Measurements from ENCODE around the gene NIBAN1.

The NIBAN1 gene

GRCh38 chr1:184988506-184988905, 14.2 kb upstream of the NIBAN1 start:
- TF ChIP-seq ZFP3 (CRISPR knock-in tag; IDR thresholded peaks at IDR 0.05) (no peak), ZNF8 (CRISPR knock-in tag; IDR thresholded peaks at IDR 0.05) (no peak), PATZ1 (CRISPR knock-in tag; IDR thresholded peaks at IDR 0.05; ENCODE audit: borderline replicate concordance) (no peak), TOX (CRISPR knock-in tag; IDR thresholded peaks at IDR 0.05; ENCODE audit: borderline replicate concordance) (no peak), RARB (CRISPR knock-in tag; IDR thresholded peaks at IDR 0.05) (no peak), BACH2 (CRISPR knock-in tag; IDR thresholded peaks at IDR 0.05; ENCODE audit: borderline replicate concordance) (no peak), OSR1 (CRISPR knock-in tag; IDR thresholded peaks at IDR 0.05) (no peak), ZFP30 (CRISPR knock-in tag; IDR thresholded peaks at IDR 0.05) (no peak), TCF4 (CRISPR knock-in tag; IDR thresholded peaks at IDR 0.05; ENCODE audit: borderline replicate concordance) (no peak), ARNTL (CRISPR knock-in tag; IDR thresholded peaks at IDR 0.05; ENCODE audit: borderline replicate concordance, low read depth) (no peak), ZC3H10 (CRISPR knock-in tag; IDR thresholded peaks at IDR 0.05) (no peak), PPARA (CRISPR knock-in tag; IDR thresholded peaks at IDR 0.05; ENCODE audit: borderline replicate concordance) (no peak), CSDC2 (CRISPR knock-in tag; IDR thresholded peaks at IDR 0.05) (no peak), CSRNP3 (CRISPR knock-in tag; IDR thresholded peaks at IDR 0.05) (no peak), ZNF565 (CRISPR knock-in tag; conservative IDR thresholded peaks at IDR 0.05; ENCODE audit: low read depth) (no peak)
- TF ChIP-seq, protein P1, sequence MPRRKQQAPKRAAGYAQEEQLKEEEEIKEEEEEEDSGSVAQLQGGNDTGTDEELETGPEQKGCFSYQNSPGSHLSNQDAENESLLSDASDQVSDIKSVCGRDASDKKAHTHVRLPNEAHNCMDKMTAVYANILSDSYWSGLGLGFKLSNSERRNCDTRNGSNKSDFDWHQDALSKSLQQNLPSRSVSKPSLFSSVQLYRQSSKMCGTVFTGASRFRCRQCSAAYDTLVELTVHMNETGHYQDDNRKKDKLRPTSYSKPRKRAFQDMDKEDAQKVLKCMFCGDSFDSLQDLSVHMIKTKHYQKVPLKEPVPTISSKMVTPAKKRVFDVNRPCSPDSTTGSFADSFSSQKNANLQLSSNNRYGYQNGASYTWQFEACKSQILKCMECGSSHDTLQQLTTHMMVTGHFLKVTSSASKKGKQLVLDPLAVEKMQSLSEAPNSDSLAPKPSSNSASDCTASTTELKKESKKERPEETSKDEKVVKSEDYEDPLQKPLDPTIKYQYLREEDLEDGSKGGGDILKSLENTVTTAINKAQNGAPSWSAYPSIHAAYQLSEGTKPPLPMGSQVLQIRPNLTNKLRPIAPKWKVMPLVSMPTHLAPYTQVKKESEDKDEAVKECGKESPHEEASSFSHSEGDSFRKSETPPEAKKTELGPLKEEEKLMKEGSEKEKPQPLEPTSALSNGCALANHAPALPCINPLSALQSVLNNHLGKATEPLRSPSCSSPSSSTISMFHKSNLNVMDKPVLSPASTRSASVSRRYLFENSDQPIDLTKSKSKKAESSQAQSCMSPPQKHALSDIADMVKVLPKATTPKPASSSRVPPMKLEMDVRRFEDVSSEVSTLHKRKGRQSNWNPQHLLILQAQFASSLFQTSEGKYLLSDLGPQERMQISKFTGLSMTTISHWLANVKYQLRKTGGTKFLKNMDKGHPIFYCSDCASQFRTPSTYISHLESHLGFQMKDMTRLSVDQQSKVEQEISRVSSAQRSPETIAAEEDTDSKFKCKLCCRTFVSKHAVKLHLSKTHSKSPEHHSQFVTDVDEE (CRISPR knock-in tag; IDR thresholded peaks at IDR 0.05), result no peak
- no peak for ATAC-seq

GRCh38 chr1:184987696-184988095, 13.4 kb upstream of the NIBAN1 start:
- ATAC-seq, result no peak
- TF ChIP-seq, protein P1 (CRISPR knock-in tag; IDR thresholded peaks at IDR 0.05), result no peak
- TF ChIP-seq GLIS3 (CRISPR knock-in tag; IDR thresholded peaks at IDR 0.05) (no peak), ZFP3 (CRISPR knock-in tag; IDR thresholded peaks at IDR 0.05) (no peak), PATZ1 (CRISPR knock-in tag; IDR thresholded peaks at IDR 0.05; ENCODE audit: borderline replicate concordance) (no peak), ZFP30 (CRISPR knock-in tag; IDR thresholded peaks at IDR 0.05) (no peak), ZNF565 (CRISPR knock-in tag; conservative IDR thresholded peaks at IDR 0.05; ENCODE audit: low read depth) (no peak), ISL1 (CRISPR knock-in tag; IDR thresholded peaks at IDR 0.05) (no peak), ESRRG (CRISPR knock-in tag; IDR thresholded peaks at IDR 0.05) (no peak), OSR1 (CRISPR knock-in tag; IDR thresholded peaks at IDR 0.05) (no peak), CSRNP3 (CRISPR knock-in tag; IDR thresholded peaks at IDR 0.05) (no peak), ARNTL (CRISPR knock-in tag; IDR thresholded peaks at IDR 0.05; ENCODE audit: borderline replicate concordance, low read depth) (no peak), ZNF70 (CRISPR knock-in tag; IDR thresholded peaks at IDR 0.05) (no peak), RARB (CRISPR knock-in tag; IDR thresholded peaks at IDR 0.05) (no peak)

Measured in SK-N-SH treated with all-trans-retinoic acid at 6 μM for 48 hours (cell line).